Measurements from ENCODE around the gene LRPAP1. TPM values are rescaled to one million over a fixed set of nuclear protein-coding genes. Genes with fewer than 3 reads are reported as not detected.

Gene LRPAP1
- polyA plus RNA-seq, 1 donor (not counting 4 experiments of a cell fraction or from before 2014, with no cell fraction given), result 121 TPM

DNA sequence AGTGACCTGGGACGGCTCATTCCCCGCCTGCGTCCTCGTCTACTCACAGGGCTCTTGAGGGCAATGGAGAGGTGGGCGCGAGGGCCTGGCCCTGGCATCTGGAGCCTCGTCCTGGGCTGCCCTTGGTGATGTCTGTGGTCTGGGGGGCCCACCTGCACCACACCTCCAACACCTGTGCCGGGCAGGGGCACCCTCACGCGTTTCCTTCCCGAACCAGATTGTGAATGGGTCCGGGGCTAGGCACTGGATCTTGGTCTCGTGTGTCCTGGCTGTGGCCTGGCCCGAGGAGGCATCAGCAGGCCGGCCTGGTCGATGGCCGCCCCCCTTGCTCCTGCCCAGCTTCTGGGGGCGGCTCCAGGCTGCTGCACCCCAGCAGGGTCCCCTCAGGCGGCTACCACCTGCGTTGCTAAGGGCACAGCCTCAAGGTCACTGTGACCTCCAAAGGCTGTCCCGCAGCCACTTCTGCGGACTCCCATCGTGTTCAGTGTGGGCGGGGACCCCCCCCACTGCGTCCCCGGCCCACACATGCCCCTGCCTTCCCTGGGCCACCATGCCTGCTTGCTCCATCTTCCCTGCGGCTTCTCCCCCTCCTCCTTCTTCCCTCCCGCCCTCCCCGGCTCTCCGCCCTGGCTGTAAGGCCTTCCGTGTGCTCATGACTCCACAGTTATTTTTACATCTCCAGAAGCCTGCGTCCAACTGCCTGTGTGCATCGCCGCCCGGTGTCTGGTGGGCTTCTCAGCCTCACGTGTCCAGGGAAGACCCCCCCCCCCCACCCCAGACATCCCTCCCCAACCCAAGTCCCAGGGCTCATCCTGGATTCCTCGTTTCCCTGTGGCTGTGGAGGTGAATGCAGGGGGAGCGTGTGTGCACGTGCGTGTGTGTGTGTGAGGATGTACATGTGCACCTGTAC lies 65.3 kb downstream of the LRPAP1 start:
- H3K4me3 ChIP-seq (ENCODE audit: control insufficient read depth in 2 of 3, extremely low read depth in 1 of 3, insufficient read depth in 2 of 3, low read depth in 1 of 3, low read length in 3 of 3), result no peak overlapping the region
- no peaks in the 10 kb centered on the region for H3K9me3 ChIP-seq (ENCODE audit: control insufficient read depth, low read depth, low read length)
- no peaks in the 10 kb centered on the region for H3K9me1 ChIP-seq (ENCODE audit: control insufficient read depth, extremely low read depth, insufficient read depth, low read length)
- H3K27me3 ChIP-seq (ENCODE audit: control insufficient read depth, extremely low read depth, insufficient read depth, low read length), result peaks cover 75% of the 10 kb centered on the region
- no peak for DNase-seq (ENCODE audit: low read depth, low spot score)
- FAIRE-seq, result no peak
- no peaks in the 10 kb centered on the region for H4K20me1 ChIP-seq (ENCODE audit: control insufficient read depth, extremely low read depth, insufficient read depth, low read length)
- H3K4me1 ChIP-seq (ENCODE audit: control insufficient read depth, extremely low read depth, insufficient read depth, low read length), result peaks cover 11% of the 10 kb centered on the region
- no peak overlapping the region for H3K4me2 ChIP-seq (ENCODE audit: control insufficient read depth, extremely low read depth, insufficient read depth, low read depth, low read length)
- H3K27ac ChIP-seq (ENCODE audit: control insufficient read depth, insufficient read depth, low read length), result no peak overlapping the region
- H3K79me2 ChIP-seq (ENCODE audit: control insufficient read depth, insufficient read depth, low read length), result no peaks in the 10 kb centered on the region
- no peak overlapping the region for H2AFZ ChIP-seq (ENCODE audit: control insufficient read depth, low read length)
- no peaks in the 10 kb centered on the region for H3K36me3 ChIP-seq (ENCODE audit: control insufficient read depth in 2 of 2, extremely low read depth in 1 of 2, insufficient read depth in 2 of 2, low read length in 2 of 2)
- dilution Hi-C loops (cut with MboI; ENCODE audit: extremely low pct_ligation_motif_present, low sequenced_read_pairs), result no loop called here
- TF ChIP-seq, protein P1, sequence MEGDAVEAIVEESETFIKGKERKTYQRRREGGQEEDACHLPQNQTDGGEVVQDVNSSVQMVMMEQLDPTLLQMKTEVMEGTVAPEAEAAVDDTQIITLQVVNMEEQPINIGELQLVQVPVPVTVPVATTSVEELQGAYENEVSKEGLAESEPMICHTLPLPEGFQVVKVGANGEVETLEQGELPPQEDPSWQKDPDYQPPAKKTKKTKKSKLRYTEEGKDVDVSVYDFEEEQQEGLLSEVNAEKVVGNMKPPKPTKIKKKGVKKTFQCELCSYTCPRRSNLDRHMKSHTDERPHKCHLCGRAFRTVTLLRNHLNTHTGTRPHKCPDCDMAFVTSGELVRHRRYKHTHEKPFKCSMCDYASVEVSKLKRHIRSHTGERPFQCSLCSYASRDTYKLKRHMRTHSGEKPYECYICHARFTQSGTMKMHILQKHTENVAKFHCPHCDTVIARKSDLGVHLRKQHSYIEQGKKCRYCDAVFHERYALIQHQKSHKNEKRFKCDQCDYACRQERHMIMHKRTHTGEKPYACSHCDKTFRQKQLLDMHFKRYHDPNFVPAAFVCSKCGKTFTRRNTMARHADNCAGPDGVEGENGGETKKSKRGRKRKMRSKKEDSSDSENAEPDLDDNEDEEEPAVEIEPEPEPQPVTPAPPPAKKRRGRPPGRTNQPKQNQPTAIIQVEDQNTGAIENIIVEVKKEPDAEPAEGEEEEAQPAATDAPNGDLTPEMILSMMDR (optimal IDR thresholded peaks at IDR 0.05 in 1 of 3, IDR thresholded peaks at IDR 0.05 in 1 of 3, conservative IDR thresholded peaks at IDR 0.05 in 1 of 3; ENCODE audit: extremely low read depth in 1 of 3, insufficient read depth in 2 of 3, low read length in 3 of 3), result no peak
- TF ChIP-seq EZH2 (IDR thresholded peaks at IDR 0.05; ENCODE audit: low read length), result no peak
- no peak overlapping the region for H3K9ac ChIP-seq (ENCODE audit: control insufficient read depth, extremely low read depth, insufficient read depth, low read length)

DNA sequence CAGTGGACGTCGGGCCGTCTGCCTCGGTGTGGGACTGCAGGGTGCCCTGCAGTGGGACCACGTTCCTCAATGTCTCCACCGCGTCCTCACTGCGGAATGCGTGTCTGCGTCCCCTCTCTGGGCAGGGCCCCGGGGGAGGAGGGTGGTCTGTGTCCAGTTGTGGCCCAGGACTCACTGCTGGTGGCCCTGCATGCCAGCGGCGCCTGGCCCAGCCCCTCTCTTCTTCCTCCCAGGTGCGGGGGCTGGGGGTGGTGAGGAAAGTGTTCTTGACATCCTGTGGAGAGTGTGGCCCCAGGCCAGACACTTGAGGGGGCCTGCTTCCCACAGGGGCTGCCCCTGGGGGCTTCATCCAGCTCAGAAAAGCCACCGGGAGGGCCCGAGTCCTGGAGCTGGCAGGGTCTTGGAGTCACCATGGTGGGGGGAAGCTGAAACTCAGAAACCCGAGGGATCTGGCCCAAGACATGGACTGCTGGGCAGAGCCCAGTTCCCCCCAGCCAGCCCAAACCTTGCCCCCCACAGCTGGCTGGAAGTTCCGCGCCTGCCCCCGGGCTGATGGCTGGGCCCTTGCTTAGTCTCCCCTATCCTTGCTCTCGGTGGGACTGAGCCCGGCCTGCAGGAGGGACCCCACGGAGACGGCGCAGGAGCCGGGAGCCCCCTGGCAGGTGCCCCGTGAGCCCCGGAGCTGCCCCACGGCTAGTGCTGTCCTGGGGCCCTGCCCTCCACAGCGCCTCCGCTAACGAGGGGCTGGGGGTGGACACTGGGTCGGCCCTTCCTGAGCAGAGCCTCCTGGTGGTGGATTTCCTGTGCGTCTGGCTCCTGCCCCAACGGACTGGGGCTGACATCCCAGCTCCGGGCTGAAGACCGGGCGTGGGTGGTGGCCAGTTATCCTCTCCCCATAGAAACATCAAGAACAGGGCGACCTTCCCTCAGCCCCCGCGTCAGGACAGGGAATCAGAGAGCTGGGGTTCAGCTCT lies 66.2 kb downstream of the LRPAP1 start:
- no peaks in the 10 kb centered on the region for H4K20me1 ChIP-seq (ENCODE audit: control insufficient read depth, extremely low read depth, insufficient read depth, low read length)
- H3K27me3 ChIP-seq (ENCODE audit: control insufficient read depth, extremely low read depth, insufficient read depth, low read length), result peaks cover 74% of the 10 kb centered on the region
- H3K4me1 ChIP-seq (ENCODE audit: control insufficient read depth, extremely low read depth, insufficient read depth, low read length), result peaks cover 21% of the 10 kb centered on the region
- no peak overlapping the region for H2AFZ ChIP-seq (ENCODE audit: control insufficient read depth, low read length)
- no peak for FAIRE-seq
- no peaks in the 10 kb centered on the region for H3K79me2 ChIP-seq (ENCODE audit: control insufficient read depth, insufficient read depth, low read length)
- H3K4me2 ChIP-seq (ENCODE audit: control insufficient read depth, extremely low read depth, insufficient read depth, low read depth, low read length), result no peak overlapping the region
- dilution Hi-C loops (cut with MboI; ENCODE audit: extremely low pct_ligation_motif_present, low sequenced_read_pairs), result no loop called here
- no peak overlapping the region for H3K27ac ChIP-seq (ENCODE audit: control insufficient read depth, insufficient read depth, low read length)
- H3K4me3 ChIP-seq (ENCODE audit: control insufficient read depth in 2 of 3, extremely low read depth in 1 of 3, insufficient read depth in 2 of 3, low read depth in 1 of 3, low read length in 3 of 3), result no peak overlapping the region
- H3K9ac ChIP-seq (ENCODE audit: control insufficient read depth, extremely low read depth, insufficient read depth, low read length), result no peak overlapping the region
- no peak for DNase-seq (ENCODE audit: low read depth, low spot score)
- H3K9me1 ChIP-seq (ENCODE audit: control insufficient read depth, extremely low read depth, insufficient read depth, low read length), result no peaks in the 10 kb centered on the region
- TF ChIP-seq EZH2 (IDR thresholded peaks at IDR 0.05; ENCODE audit: low read length), result no peak
- TF ChIP-seq, protein P1 (optimal IDR thresholded peaks at IDR 0.05 in 1 of 3, IDR thresholded peaks at IDR 0.05 in 1 of 3, conservative IDR thresholded peaks at IDR 0.05 in 1 of 3; ENCODE audit: extremely low read depth in 1 of 3, insufficient read depth in 2 of 3, low read length in 3 of 3), result no peak
- no peaks in the 10 kb centered on the region for H3K36me3 ChIP-seq (ENCODE audit: control insufficient read depth in 2 of 2, extremely low read depth in 1 of 2, insufficient read depth in 2 of 2, low read length in 2 of 2)
- H3K9me3 ChIP-seq (ENCODE audit: control insufficient read depth, low read depth, low read length), result no peaks in the 10 kb centered on the region

Measured in keratinocyte (primary cell).